NT2/D1 (cell line): ENCODE data around the gene INTS11.

ENCODE experiments used
- SUZ12 ChIP-seq: IDR thresholded peaks from 2 replicates; pipeline ENCODE4 v1.6.1; 2011; ENCODE audit not compliant: insufficient read length, insufficient read depth; ENCODE audit errors: extremely low read depth
- YY1 ChIP-seq: IDR thresholded peaks from 2 replicates; pipeline ENCODE4 v1.6.1; 2011; ENCODE audit not compliant: insufficient read length, insufficient read depth
- ZNF274 ChIP-seq: IDR thresholded peaks from 2 replicates; pipeline ENCODE4 v1.6.1; 2011; ENCODE audit warnings: mild to moderate bottlenecking, low read depth, low read length

DNA sequence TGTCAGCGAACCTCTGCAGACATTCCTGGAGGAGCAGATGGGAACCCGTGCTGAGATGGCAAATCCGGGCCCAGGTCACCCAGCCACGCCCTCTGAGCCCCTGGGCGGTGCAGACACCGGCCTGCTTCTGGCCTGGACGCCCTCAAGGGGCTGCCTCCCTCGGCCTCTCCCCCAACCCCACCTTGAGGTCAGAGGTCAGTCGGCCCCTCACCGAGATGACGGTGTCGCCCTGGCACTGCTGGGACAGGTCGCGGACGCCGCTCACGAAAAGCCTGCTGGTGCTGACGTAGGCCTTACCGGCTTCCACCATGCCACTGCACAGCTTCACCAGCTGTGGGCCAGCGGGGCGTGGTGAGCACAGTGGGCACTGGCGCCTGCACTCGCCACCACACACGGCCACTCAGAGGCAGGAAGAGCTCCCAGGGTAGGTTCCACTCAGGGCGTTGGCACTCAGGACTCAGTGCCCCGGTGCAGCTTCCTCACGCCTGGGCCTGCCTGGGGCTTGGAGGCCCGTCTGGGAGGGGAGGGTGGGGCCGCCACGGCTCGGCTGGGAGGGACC, 21.4 kb downstream of the INTS11 start:
- TF ChIP-seq ZNF274 = no peak
- no peak for TF ChIP-seq YY1
- TF ChIP-seq SUZ12 = no peak
